MM.1S (cell line): ENCODE data around the gene RUNX2.

Source experiments
- CTCF ChIP-seq: fragments of 300-600 bp; sonication (generic); IDR thresholded peaks from 2 replicates; pipeline ENCODE4 v1.5.1; 2016; ENCODE audit warnings: antibody characterized with exemption, low read length, mixed read lengths
- EZH2 ChIP-seq: fragments of 300-600 bp; sonication (generic); optimal IDR thresholded peaks from 2 replicates; pipeline ENCODE3; 2017; ENCODE audit warnings: low read depth, mild to moderate bottlenecking, antibody characterized with exemption, low read length, mixed read lengths
- EZH2phosphoT487 ChIP-seq: fragments of 300-600 bp; sonication (generic); IDR thresholded peaks from 2 replicates; pipeline ENCODE4 v1.6.1; 2018; ENCODE audit warnings: antibody characterized with exemption, low read length

DNA sequence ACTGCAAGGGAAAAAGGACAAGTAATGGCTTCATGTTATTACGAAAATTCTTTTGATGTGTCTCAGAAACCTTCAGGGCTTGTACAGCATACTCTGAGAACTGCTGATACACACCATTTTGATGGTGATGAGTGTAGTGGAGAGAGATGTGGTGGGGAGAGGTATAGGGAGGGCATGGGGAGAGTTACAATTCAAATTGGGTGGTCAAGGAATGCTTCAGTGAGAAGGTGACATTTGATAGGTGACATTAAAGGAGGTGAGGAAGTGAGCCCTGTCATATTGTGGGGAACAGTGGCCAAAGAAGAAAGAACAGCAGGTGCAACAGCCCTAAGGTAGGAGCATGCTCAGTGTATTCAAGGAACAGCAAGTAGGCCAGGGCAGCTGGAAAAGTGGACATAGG lies 368.6 kb downstream of the RUNX2 start:
- TF ChIP-seq EZH2: no peak
- no peak for TF ChIP-seq CTCF
- no peak for TF ChIP-seq EZH2phosphoT487
